Psoas muscle (tissue), 8 donors: Measurements from ENCODE around the gene ABCA7. TPM values are rescaled to one million over a fixed set of nuclear protein-coding genes. Genes with fewer than 3 reads are reported as not detected.

Experiments
- ATAC-seq, 4 donors: fragments of 200-7000 bp; cut with Tn5 transposase; one replicate each; pipeline ENCODE4 v1.9.1; 2020; ENCODE audit warnings: moderate library complexity in 3 of 4, mild to moderate bottlenecking in 2 of 4
- DNase-seq, 2 donors: peaks; one replicate each; pipeline ENCODE4 v3.0.0-alpha.2; 2020
- H3K27ac ChIP-seq: fragments of 200-600 bp; one replicate; pipeline ENCODE4 v1.8.0; 2022
- H3K27me3 ChIP-seq, 3 donors: fragments of 200-600 bp in 1 of 3; one replicate each; pipeline versions ENCODE4 v1.6.1 to v1.8.0; 2013 to 2022; ENCODE audit warnings: low read length in 2 of 3, mild to moderate bottlenecking in 2 of 3, moderate library complexity in 1 of 3; ENCODE audit not compliant: insufficient read depth in 3 of 3
- H3K36me3 ChIP-seq, 2 donors: fragments of 200-600 bp in 1 of 2; one replicate each; pipeline versions ENCODE4 v1.6.1 to v1.8.0; 2013 to 2022; ENCODE audit warnings: low read depth in 1 of 2, mild to moderate bottlenecking in 1 of 2, moderate library complexity in 1 of 2; ENCODE audit not compliant: insufficient read depth in 1 of 2
- H3K4me1 ChIP-seq: fragments of 200-600 bp; one replicate; pipeline ENCODE4 v1.8.0; 2022
- H3K4me3 ChIP-seq: fragments of 200-600 bp; one replicate; pipeline ENCODE4 v1.8.0; 2022; ENCODE audit warnings: mild to moderate bottlenecking
- H3K9me3 ChIP-seq: fragments of 200-600 bp; one replicate; pipeline ENCODE4 v1.8.0; 2022
- WGBS, 3 donors: extraction: QIAGEN DNeasy Blood & Tissue Kit; methylation state at CpG; one replicate each; pipeline versions ENCODE4 v1.1.6 to v1.1.7; 2013; 5-methylcytosine and 5-hydroxymethylcytosine counted together
- intact Hi-C, 2 donors: fragments of 100-400 bp; cut with DNase I; formaldehyde crosslinking; loops; one replicate each; pipeline versions ENCODE4 v1.11.0 to v1.14.2; 2022
- polyA plus RNA-seq, 3 donors: library from polyadenylated mRNA; stranded (reverse); fragments of 200-250 nt; gene quantifications; one replicate each; pipeline ENCODE4 v1.2.3, GENCODE V29; 2013
- total RNA-seq, 4 donors: library from RNA; stranded (reverse); fragmentation: NEBNext Ultra II Directional in 2 of 4; extraction: Animal tissue kit (Norgen Biotek cat#: 25700) in 2 of 4; gene quantifications; one replicate each; pipeline versions ENCODE4 v1.2.1 to v1.2.4, GENCODE V29; 2021 to 2023
- TF ChIP-seq, protein P1 (sequence below): fragments of 200-600 bp; IDR thresholded peaks from one replicate; pipeline ENCODE4 v1.8.0; 2022; ENCODE audit warnings: antibody characterized with exemption
- donor health status: healthy with polysubstance abuse.
- donor health status: DM: no; HTN: no; CAD: no; lungs with moderate emphysema.
- donor health status: Bipolar disorder and iron deficiency.
- donor health status: healthy.
- donor health status: DM: yes; HTN: yes; CAD: no.
- donor health status: DM: no; HTN: no; CAD: no.
- donor health status: DM: no; HTN: no; CAD: no.
- donor health status: DM: yes; HTN: yes; CAD: no.

The ABCA7 gene
- total and polyA plus RNA-seq, 7 donors, result 2.6 to 19.5 (median 10.1) TPM

DNA sequence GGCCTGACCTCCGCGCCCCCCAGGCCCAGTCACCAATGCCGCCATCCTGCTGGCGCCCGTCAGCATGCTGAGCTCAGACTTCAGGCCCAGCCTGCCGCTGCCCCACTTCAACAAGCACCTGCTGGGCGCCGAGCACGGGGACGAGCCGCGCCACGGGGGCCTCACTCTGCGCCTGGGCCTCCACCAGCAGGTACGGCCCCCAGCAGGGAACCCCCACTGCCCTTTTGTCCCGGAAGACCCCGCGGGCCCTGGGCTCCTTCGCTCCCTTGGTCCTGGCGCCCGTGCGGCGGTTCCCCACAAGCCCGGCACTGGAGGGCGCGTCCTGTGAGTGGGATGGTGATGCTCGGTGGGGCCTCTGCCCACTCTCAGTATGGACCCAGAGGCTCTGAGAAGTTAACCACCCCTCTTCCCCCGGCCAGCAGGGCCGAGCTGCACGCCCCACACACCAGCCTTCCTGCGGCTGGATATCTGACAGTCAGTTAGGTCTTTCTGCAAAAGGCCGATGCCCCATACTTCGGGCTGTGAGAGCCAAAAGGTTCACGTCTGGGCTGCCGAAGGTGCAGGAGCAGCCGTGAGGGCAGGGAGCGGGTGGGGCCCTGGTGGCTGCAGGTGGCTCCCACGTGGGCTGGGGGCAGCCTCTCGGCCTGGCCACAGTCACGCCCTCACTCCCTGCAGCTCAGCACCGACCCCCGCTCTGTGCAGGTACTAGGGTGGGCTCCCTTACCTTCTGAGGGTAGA is 47.8 kb upstream of the ABCA7 start:
- peaks cover 3 to 47% of the 10 kb centered on the region in 2 donors for H3K36me3 ChIP-seq
- 92 to 95% (median 93%) methylated on average over 33 to 42 of the region's 42 CpGs for WGBS, 3 donors
- no peak overlapping the region for H3K27ac ChIP-seq
- ATAC-seq (no peak), DNase-seq (no peak)
- no peaks in the 10 kb centered on the region for H3K4me1 ChIP-seq
- TF ChIP-seq, protein P1, sequence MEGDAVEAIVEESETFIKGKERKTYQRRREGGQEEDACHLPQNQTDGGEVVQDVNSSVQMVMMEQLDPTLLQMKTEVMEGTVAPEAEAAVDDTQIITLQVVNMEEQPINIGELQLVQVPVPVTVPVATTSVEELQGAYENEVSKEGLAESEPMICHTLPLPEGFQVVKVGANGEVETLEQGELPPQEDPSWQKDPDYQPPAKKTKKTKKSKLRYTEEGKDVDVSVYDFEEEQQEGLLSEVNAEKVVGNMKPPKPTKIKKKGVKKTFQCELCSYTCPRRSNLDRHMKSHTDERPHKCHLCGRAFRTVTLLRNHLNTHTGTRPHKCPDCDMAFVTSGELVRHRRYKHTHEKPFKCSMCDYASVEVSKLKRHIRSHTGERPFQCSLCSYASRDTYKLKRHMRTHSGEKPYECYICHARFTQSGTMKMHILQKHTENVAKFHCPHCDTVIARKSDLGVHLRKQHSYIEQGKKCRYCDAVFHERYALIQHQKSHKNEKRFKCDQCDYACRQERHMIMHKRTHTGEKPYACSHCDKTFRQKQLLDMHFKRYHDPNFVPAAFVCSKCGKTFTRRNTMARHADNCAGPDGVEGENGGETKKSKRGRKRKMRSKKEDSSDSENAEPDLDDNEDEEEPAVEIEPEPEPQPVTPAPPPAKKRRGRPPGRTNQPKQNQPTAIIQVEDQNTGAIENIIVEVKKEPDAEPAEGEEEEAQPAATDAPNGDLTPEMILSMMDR, result no peak
- no peaks in the 10 kb centered on the region for H3K9me3 ChIP-seq
- intact Hi-C loops, result no loop called here
- no peak overlapping the region for H3K4me3 ChIP-seq
- H3K27me3 ChIP-seq, result peaks cover 0 to 18% (median 0%) of the 10 kb centered on the region in 3 donors

DNA sequence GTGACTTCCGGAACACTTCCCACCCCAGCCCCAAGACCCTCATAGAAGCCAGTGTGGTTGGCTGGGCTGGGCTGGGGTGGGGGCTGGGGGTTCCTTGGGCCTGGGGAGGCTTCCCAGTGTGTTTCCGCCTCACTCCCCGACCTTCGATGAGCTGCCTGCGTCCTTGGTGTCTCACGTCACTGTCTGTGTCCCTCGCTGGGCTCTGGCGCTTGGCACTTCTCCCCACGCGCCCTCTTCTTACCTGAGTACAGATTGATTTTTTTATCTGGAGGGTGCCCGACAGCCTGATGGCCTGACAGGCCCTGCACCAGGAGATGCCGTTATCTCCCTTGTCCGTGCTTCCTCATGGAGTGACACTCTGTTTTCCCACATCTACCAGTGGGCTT is 47.2 kb upstream of the ABCA7 start:
- intact Hi-C loops, result no loop called here
- DNase-seq, result no peak
- Histone ChIP-seq H3K9me3 (no peaks in the 10 kb centered on the region), H3K27me3 (peaks cover 0 to 22% (median 2%) of the 10 kb centered on the region in 3 donors), H3K27ac (no peak overlapping the region), H3K4me3 (no peak overlapping the region), H3K36me3 (peaks cover 3 to 41% of the 10 kb centered on the region in 2 donors), H3K4me1 (no peaks in the 10 kb centered on the region)
- WGBS, 3 donors, result 91 to 95% (median 95%) methylated on average over 13 of the region's 13 CpGs
- no peak for ATAC-seq
- TF ChIP-seq, protein P1, result no peak

DNA sequence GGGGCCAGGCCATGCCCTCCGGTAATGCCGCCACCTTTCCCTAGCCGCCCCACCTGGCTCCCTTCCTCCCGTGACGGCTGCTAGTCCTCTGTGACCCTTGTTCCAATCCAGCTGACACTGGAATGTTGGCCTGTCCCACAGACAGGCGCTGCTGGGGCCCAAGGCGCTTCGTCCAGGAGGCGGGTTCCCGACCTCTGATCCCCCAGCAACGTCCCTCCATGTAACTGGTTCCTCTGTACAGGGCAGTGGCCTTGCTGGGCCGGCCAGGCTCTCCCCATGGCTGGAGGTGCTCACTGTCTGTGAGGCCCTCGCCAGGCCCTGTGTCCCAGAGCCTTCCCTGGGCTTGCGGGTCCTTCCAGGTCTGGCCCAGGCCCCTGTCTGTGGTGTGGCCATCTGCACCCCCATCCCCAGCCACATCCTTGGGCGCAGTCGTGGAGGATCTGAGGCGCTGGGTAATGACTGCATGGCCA is 46.5 kb upstream of the ABCA7 start:
- intact Hi-C loops, result no loop called here
- peaks cover 0 to 29% (median 3%) of the 10 kb centered on the region in 3 donors for H3K27me3 ChIP-seq
- TF ChIP-seq, protein P1, result no peak
- WGBS, 3 donors, result 77 to 81% (median 80%) methylated on average over 16 to 17 of the region's 17 CpGs
- DNase-seq (peak in 1 of 2 donors; percentile 55), ATAC-seq (no peak)
- peaks cover 3 to 37% of the 10 kb centered on the region in 2 donors for H3K36me3 ChIP-seq
- no peaks in the 10 kb centered on the region for H3K9me3 ChIP-seq
- H3K27ac ChIP-seq, result no peak overlapping the region
- no peak overlapping the region for H3K4me3 ChIP-seq
- no peaks in the 10 kb centered on the region for H3K4me1 ChIP-seq

DNA sequence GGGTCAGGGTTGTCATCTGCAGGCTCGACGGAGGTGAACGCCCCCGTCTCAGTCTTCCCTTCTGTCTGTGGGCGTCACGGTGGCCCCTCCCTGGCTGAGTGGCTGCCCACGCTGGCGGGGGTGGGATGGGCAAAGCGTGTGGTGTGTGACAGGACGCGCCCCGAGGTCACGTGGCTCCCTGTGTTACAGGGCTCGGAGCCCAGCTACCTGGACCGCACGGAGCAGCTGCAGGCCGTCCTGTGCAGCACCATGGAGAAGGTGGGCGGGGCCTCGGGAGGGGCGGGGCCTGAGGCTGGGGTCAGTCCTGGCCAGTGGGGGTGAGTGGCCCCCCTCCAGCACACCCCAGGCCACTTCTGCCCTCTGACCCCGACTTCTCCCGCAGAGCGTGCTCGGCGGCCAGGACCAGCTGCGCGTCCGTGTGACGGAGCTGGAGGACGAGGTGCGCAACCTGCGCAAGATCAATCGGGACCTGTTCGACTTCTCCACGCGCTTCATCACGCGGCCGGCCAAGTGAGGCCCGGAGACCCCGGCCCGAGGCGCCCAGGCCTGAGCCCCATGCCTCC is 46.0 kb upstream of the ABCA7 start:
- ATAC-seq (no peak), DNase-seq (no peak)
- 85 to 91% (median 89%) methylated on average over 35 to 43 of the region's 43 CpGs for WGBS, 3 donors
- Histone ChIP-seq H3K27me3 (peaks cover 0 to 33% (median 5%) of the 10 kb centered on the region in 3 donors), H3K9me3 (no peaks in the 10 kb centered on the region), H3K4me1 (no peaks in the 10 kb centered on the region), H3K36me3 (peaks cover 3 to 33% of the 10 kb centered on the region in 2 donors), H3K27ac (no peak overlapping the region), H3K4me3 (no peak overlapping the region)
- intact Hi-C loops, result no loop called here
- TF ChIP-seq, protein P1, result no peak
